Karpas-422 (cell line): ENCODE results near the gene CISH. TPM values are rescaled to one million over a fixed set of nuclear protein-coding genes. Genes with fewer than 3 reads are reported as not detected.

Source experiments
- DNase-seq: peaks from one replicate; pipeline ENCODE4 v3.0.0-alpha.2; 2015
- H2AFZ ChIP-seq: fragments of 200-600 bp; sonication (generic); 2 replicates; pipeline ENCODE4 v1.6.1; 2014; ENCODE audit warnings: antibody characterized with exemption, low read length, mixed read lengths
- H3K27ac ChIP-seq: fragments of 200-600 bp; sonication (generic); 2 replicates; pipeline ENCODE4 v1.5.1; 2014; ENCODE audit warnings: mild to moderate bottlenecking, low read length, moderate library complexity
- H3K27me3 ChIP-seq: fragments of 200-600 bp; sonication (generic); 2 replicates; pipeline ENCODE4 v1.6.1; 2014; ENCODE audit warnings: low read length, mixed read lengths
- H3K36me3 ChIP-seq: fragments of 200-600 bp; sonication (generic); 2 replicates; pipeline ENCODE4 v1.6.1; 2014; ENCODE audit warnings: low read length, mixed read lengths; ENCODE audit not compliant: insufficient read depth
- H3K4me1 ChIP-seq: fragments of 200-600 bp; sonication (generic); 2 replicates; pipeline ENCODE4 v1.6.1; 2014; ENCODE audit warnings: mild to moderate bottlenecking, low read length, mixed read lengths
- H3K4me2 ChIP-seq: fragments of 200-600 bp; sonication (generic); 2 replicates; pipeline ENCODE4 v1.6.1; 2014; ENCODE audit warnings: low read length, low read depth, mild to moderate bottlenecking; ENCODE audit not compliant: poor library complexity, severe bottlenecking
- H3K4me3 ChIP-seq: fragments of 200-600 bp; sonication (generic); 2 replicates; pipeline ENCODE4 v1.5.1; 2014; ENCODE audit warnings: mild to moderate bottlenecking, antibody characterized with exemption, low read length, mixed read lengths
- H3K79me2 ChIP-seq: fragments of 200-600 bp; sonication (generic); 2 replicates; pipeline ENCODE4 v1.6.1; 2014; ENCODE audit warnings: mild to moderate bottlenecking, low read length, mixed read lengths
- H3K9ac ChIP-seq: fragments of 200-600 bp; sonication (generic); 2 replicates; pipeline ENCODE4 v1.6.0; 2014; ENCODE audit warnings: low read length
- H3K9me2 ChIP-seq: fragments of 200-600 bp; sonication (generic), shearing (Covaris generic); replicated peaks from 2 replicates; pipeline ENCODE4 v1.6.0; 2014; ENCODE audit warnings: mild to moderate bottlenecking, low read length, moderate library complexity; ENCODE audit not compliant: insufficient read depth
- H3K9me3 ChIP-seq: fragments of 300-700, 200-600 bp; sonication (generic); 2 replicates; pipeline ENCODE4 v1.6.1; 2014; ENCODE audit warnings: low read length, mixed read lengths
- H4K20me1 ChIP-seq: fragments of 200-600 bp; sonication (generic); 2 replicates; pipeline ENCODE4 v1.6.1; 2014; ENCODE audit warnings: mild to moderate bottlenecking, antibody characterized with exemption, low read length, low read depth; ENCODE audit not compliant: insufficient read depth
- total RNA-seq: library from RNA; depleted of rRNA; stranded (reverse); fragments of >200 nt; shearing (Covaris generic); gene quantifications from 2 replicates; pipeline ENCODE4 v1.2.3, GENCODE V29; 2014; ENCODE audit warnings: low replicate concordance

CISH gene
- total RNA-seq, 1 experiment from 2014 or later, result not detected

DNA sequence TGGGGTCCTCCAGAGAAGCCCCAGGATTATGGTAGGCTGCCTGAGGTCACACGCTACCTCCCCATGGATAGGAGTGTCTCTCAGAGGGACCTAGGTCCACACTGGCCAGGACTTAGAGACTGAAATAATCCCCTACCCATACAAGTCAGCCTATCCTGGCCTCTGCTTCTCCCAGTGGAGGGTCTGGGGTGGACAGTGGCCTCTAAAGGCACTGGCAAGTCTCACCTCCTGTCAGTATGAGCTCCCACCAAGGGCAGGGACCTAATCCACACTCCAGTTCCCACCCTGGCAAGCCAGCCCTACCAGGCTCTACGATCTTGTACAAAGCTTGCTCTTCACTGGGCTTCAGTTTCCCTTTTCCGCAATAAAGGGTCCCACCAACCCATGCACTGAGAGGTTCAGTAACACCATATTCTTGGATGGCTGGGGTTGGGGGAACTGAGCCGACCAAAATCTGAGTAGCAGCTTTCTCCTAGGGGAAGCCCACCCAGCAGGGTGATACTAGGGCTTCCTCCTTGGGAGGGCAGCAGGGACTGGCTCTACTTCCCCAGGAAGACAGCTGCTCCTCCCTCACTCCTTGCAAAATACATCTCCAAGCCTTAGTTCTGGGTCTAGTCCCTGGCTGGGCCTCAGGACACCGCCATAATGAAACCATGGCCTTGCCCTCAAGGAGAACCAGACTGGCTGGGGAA lies 2.4 kb downstream of the CISH start:
- Histone ChIP-seq H3K4me2 (no peak overlapping the region), H3K9ac (no peak overlapping the region), H3K9me2 (no peaks in the 10 kb centered on the region), H3K36me3 (no peaks in the 10 kb centered on the region), H4K20me1 (peaks cover 11% of the 10 kb centered on the region; the same call in 1 of the 2 replicates), H2AFZ (no peak overlapping the region), H3K27ac (no peak overlapping the region), H3K79me2 (no peaks in the 10 kb centered on the region), H3K4me3 (no peak overlapping the region), H3K9me3 (no peaks in the 10 kb centered on the region), H3K27me3 (no peaks in the 10 kb centered on the region), H3K4me1 (peaks cover 14% of the 10 kb centered on the region)
- DNase-seq, result no peak

DNA sequence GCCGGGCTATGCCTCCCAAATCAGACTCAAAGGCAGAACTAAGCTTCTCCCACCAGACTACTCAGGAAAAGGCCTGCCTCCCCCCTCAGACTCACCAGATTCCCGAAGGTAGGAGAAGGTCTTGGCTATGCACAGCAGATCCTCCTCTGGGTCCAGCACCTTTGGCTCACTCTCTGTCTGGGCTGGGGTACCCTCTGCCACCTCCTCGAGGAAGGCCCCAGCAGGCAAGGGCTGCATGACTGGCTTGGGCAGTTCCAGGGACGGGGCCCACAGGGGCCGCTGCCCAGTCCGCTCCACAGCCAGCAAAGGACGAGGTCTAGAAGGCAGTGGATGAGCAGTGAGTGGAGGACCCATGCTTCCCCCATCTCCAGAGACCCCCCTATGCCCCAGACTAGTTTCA lies 3.3 kb downstream of the CISH start:
- H3K79me2 ChIP-seq, result no peaks in the 10 kb centered on the region
- no peak overlapping the region for H3K27ac ChIP-seq
- no peaks in the 10 kb centered on the region for H3K27me3 ChIP-seq
- H3K36me3 ChIP-seq, result no peaks in the 10 kb centered on the region
- no peak overlapping the region for H3K9ac ChIP-seq
- peaks cover 14% of the 10 kb centered on the region for H3K4me1 ChIP-seq
- H2AFZ ChIP-seq, result no peak overlapping the region
- H4K20me1 ChIP-seq, result peaks cover 11% of the 10 kb centered on the region; the same call in 1 of the 2 replicates
- no peaks in the 10 kb centered on the region for H3K9me3 ChIP-seq
- no peak for DNase-seq
- H3K4me2 ChIP-seq, result no peak overlapping the region
- H3K4me3 ChIP-seq, result no peak overlapping the region
- H3K9me2 ChIP-seq, result no peaks in the 10 kb centered on the region

DNA sequence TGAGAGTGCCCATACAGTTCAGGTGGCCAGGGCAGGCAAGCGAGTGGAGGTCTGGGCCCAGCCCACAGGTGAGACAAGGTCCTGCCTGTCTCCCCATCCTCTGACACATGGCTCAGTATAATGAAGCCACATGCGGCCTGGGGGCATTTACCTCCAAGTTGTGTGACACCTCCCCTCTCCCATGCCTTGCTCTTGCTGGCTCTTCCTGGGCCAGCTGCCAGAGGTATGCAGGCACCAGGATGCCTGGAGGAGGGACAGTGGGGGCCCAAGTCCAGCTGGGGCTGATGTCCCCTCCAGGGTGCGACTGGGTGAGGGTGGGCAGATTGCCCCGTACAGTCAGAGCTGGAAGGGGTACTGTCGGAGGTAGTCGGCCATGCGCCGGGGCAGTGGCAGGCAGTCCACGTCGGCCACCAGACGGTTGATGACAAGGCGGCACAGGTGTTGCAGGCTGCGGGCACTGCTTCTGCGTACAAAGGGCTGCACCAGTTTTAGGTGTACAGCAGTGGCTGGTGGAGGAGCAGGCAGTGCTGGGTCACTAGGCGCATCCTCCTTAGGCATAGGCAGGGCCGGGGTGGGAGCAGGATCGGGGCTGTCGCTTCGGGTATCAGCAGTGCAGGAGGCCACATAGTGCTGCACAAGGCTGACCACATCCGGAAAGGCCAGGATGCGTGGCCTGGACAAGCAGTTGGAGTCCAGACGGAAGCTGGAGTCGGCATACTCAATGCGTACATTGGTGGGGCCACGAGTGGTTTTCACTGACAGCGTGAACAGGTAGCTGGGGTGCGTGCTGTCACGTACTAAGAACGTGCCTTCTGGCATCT lies 4.1 kb downstream of the CISH start:
- H3K27me3 ChIP-seq, result no peaks in the 10 kb centered on the region
- H3K4me2 ChIP-seq, result no peak overlapping the region
- H3K4me3 ChIP-seq, result no peak overlapping the region
- no peaks in the 10 kb centered on the region for H3K9me3 ChIP-seq
- no peaks in the 10 kb centered on the region for H3K36me3 ChIP-seq
- H3K27ac ChIP-seq, result no peak overlapping the region
- H3K9me2 ChIP-seq, result no peaks in the 10 kb centered on the region
- H3K79me2 ChIP-seq, result no peaks in the 10 kb centered on the region
- H2AFZ ChIP-seq, result no peak overlapping the region
- DNase-seq, result no peak
- peaks cover 14% of the 10 kb centered on the region for H3K4me1 ChIP-seq
- H4K20me1 ChIP-seq, result peaks cover 8% of the 10 kb centered on the region; the same call in 1 of the 2 replicates
- H3K9ac ChIP-seq, result no peak overlapping the region

DNA sequence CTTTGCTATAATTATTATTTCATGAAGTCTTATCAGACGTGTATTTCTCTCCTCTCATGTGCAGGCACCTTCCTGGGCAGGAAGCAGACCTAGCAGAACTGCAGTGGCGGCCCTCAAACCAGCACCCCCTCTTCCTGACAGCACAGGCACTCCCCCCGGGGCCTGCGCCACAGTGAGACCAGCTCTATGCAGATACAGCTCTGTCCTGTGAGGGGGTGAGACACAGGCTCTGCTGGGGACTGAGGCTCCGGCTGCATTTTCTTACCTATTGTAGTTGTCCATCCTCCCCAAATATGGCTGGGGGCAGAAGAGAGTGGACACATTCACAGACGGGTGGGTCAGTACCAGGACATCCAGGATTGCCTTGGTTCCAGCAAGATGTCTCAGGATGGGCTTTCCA lies 5.0 kb downstream of the CISH start:
- Histone ChIP-seq H3K4me2 (no peak overlapping the region), H3K36me3 (no peaks in the 10 kb centered on the region), H3K9me2 (no peaks in the 10 kb centered on the region), H2AFZ (no peak overlapping the region), H3K9ac (no peak overlapping the region), H4K20me1 (peaks cover 5% of the 10 kb centered on the region; the same call in 1 of the 2 replicates), H3K4me1 (peaks cover 7% of the 10 kb centered on the region), H3K79me2 (no peaks in the 10 kb centered on the region), H3K27ac (no peak overlapping the region), H3K4me3 (no peak overlapping the region), H3K27me3 (no peaks in the 10 kb centered on the region), H3K9me3 (no peaks in the 10 kb centered on the region)
- no peak for DNase-seq

DNA sequence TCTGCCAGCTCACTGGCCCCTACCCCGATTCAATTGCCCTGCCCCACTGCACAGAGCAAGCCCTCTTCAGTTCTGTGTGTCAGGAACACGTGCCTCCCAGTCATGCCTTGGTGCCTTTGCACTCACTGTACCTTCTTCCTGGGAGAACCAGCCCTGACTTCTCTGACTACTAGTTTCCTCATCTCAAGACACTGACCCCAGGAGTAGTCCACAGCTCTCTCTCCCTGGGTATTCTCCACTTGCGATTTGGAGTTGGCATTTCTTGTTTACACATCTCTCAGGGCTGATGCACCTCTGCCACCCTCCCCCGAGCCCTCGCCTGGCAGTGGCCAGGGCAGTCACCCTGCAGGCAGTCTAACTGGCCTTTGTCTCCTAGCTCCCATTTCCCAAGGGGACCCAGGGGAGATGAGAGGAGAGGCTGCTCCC lies 5.7 kb downstream of the CISH start:
- Histone ChIP-seq H3K36me3 (no peaks in the 10 kb centered on the region), H3K4me3 (no peak overlapping the region), H3K27ac (no peak overlapping the region), H3K9ac (no peak overlapping the region), H2AFZ (no peak overlapping the region), H4K20me1 (peaks cover under 1% of the 10 kb centered on the region; the same call in 1 of the 2 replicates), H3K9me2 (no peaks in the 10 kb centered on the region), H3K9me3 (no peaks in the 10 kb centered on the region), H3K4me2 (no peak overlapping the region), H3K27me3 (no peaks in the 10 kb centered on the region), H3K4me1 (peaks cover under 1% of the 10 kb centered on the region), H3K79me2 (no peaks in the 10 kb centered on the region)
- DNase-seq, result no peak

DNA sequence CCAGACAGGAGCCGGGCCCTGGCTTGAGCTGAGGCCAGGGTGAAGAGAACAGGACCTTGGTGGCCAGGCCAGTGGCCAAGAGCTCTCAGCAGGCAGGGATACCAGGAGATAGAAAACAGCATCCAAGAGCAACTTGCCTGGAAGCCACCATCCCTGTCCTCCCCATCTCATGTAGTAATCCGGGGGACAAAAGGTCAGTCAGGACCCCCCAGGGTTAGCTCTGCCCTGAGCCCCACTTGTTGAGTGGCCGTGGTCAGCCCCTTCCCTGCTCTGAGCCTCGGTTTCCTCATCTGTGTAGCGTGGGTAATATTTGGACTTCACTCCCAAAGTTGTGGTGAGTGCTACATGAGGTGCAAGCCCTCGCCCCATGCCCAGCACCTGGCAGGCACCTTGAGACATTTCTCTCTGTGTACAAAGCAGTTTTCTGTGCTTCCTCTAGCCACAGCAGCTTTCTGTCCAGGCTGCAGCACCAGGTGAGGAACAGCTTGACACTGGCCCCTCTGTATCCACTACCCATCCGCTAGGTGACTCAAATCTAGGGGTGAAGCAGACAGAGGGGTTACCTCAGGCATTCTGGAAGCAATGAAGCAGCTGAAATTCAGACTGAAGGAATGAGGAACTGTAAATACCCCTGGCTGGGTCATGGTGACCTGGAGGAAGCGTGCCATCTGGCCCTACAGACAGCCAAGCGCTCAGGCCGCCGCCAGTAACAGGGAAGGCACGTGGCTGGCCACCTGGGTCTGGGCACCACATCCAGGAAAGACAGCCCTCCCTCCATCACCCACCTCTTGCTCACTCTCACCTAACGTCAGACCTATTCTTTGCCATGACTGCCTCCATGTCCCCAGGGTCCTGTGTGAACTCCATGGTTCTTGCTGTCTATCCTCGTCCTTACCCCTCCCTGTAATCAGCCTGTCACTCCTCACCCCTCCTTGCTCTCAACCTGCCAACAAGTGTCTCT lies 6.7 kb downstream of the CISH start:
- Histone ChIP-seq H3K9me3 (no peaks in the 10 kb centered on the region), H3K4me2 (no peak overlapping the region), H4K20me1 (no peaks in the 10 kb centered on the region), H3K79me2 (no peaks in the 10 kb centered on the region), H3K27me3 (no peaks in the 10 kb centered on the region), H2AFZ (no peak overlapping the region), H3K4me1 (no peaks in the 10 kb centered on the region), H3K4me3 (no peak overlapping the region), H3K9me2 (no peaks in the 10 kb centered on the region), H3K27ac (no peak overlapping the region), H3K9ac (no peak overlapping the region), H3K36me3 (no peaks in the 10 kb centered on the region)
- no peak for DNase-seq

DNA sequence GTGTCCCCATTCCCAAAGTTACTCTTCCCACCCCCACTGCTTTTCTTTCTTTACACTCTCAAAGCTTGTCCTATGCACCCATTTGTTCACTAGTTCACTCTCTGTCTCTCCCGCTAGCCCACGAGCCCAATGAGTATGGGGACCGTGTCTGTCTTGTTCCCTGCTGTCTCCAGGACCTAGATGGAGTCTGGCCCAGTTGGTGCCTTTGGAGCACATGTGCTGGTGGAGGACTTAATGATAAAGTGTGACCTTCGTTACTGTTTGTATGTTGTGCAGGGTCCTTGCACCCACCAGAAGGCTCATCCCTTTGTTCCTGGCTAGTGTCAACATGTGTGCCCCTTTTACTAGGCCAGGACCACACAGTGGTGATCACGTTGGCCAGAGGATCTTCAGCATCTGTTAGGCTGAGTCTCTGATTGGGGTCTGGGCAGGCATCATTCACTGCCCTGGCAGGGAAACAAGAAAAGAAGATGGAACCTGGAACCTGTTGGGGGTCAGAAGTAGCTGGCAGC lies 7.4 kb downstream of the CISH start:
- no peak for DNase-seq

More for the DNA sequence above, 7.4 kb downstream of the CISH start:
- no peak overlapping the region for H2AFZ ChIP-seq
- H3K4me3 ChIP-seq, result no peak overlapping the region
- no peaks in the 10 kb centered on the region for H3K79me2 ChIP-seq
- no peak overlapping the region for H3K27ac ChIP-seq
- H3K9me3 ChIP-seq, result no peaks in the 10 kb centered on the region
- H3K9me2 ChIP-seq, result no peaks in the 10 kb centered on the region
- no peaks in the 10 kb centered on the region for H3K4me1 ChIP-seq
- H3K4me2 ChIP-seq, result no peak overlapping the region
- H3K36me3 ChIP-seq, result no peaks in the 10 kb centered on the region
- no peak overlapping the region for H3K9ac ChIP-seq
- H4K20me1 ChIP-seq, result no peaks in the 10 kb centered on the region
- H3K27me3 ChIP-seq, result no peaks in the 10 kb centered on the region
